ENCODE data around the gene DCUN1D3.

DCUN1D3 gene

DNA sequence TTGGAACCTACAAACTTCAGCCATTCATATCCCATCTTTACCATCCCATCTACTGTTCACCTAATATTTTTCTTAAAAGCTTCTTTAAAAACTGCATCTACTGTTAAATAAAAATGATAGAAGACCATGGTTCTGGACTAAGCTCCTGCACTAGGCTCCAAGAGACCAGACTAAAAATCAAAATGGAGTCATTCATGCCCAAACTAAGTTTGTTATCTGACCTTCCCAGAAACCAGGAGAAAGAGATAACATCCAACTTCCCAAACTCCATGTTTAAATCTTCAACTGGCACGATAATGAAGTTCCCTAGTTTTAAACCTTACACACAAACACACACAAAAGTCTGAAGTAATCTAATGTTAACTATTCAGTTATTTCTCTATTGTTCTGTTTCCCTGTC is 13.8 kb downstream of the DCUN1D3 start:
- ATAC-seq = no peak
- no peak for TF ChIP-seq CSDC2 (CRISPR knock-in tag; IDR thresholded peaks at IDR 0.05)
- TF ChIP-seq, protein P1, sequence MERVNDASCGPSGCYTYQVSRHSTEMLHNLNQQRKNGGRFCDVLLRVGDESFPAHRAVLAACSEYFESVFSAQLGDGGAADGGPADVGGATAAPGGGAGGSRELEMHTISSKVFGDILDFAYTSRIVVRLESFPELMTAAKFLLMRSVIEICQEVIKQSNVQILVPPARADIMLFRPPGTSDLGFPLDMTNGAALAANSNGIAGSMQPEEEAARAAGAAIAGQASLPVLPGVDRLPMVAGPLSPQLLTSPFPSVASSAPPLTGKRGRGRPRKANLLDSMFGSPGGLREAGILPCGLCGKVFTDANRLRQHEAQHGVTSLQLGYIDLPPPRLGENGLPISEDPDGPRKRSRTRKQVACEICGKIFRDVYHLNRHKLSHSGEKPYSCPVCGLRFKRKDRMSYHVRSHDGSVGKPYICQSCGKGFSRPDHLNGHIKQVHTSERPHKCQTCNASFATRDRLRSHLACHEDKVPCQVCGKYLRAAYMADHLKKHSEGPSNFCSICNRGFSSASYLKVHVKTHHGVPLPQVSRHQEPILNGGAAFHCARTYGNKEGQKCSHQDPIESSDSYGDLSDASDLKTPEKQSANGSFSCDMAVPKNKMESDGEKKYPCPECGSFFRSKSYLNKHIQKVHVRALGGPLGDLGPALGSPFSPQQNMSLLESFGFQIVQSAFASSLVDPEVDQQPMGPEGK (CRISPR knock-in tag; IDR thresholded peaks at IDR 0.05; ENCODE audit: borderline replicate concordance) = no peak
- TF ChIP-seq SNAI2 (CRISPR knock-in tag; IDR thresholded peaks at IDR 0.05) = no peak
- TF ChIP-seq, protein P2, sequence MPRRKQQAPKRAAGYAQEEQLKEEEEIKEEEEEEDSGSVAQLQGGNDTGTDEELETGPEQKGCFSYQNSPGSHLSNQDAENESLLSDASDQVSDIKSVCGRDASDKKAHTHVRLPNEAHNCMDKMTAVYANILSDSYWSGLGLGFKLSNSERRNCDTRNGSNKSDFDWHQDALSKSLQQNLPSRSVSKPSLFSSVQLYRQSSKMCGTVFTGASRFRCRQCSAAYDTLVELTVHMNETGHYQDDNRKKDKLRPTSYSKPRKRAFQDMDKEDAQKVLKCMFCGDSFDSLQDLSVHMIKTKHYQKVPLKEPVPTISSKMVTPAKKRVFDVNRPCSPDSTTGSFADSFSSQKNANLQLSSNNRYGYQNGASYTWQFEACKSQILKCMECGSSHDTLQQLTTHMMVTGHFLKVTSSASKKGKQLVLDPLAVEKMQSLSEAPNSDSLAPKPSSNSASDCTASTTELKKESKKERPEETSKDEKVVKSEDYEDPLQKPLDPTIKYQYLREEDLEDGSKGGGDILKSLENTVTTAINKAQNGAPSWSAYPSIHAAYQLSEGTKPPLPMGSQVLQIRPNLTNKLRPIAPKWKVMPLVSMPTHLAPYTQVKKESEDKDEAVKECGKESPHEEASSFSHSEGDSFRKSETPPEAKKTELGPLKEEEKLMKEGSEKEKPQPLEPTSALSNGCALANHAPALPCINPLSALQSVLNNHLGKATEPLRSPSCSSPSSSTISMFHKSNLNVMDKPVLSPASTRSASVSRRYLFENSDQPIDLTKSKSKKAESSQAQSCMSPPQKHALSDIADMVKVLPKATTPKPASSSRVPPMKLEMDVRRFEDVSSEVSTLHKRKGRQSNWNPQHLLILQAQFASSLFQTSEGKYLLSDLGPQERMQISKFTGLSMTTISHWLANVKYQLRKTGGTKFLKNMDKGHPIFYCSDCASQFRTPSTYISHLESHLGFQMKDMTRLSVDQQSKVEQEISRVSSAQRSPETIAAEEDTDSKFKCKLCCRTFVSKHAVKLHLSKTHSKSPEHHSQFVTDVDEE (CRISPR knock-in tag; IDR thresholded peaks at IDR 0.05) = no peak
- TF ChIP-seq OSR1 (CRISPR knock-in tag; IDR thresholded peaks at IDR 0.05) = no peak
- no peak for TF ChIP-seq TOX (CRISPR knock-in tag; IDR thresholded peaks at IDR 0.05; ENCODE audit: borderline replicate concordance)
- TF ChIP-seq ZFP30 (CRISPR knock-in tag; IDR thresholded peaks at IDR 0.05) = no peak
- TF ChIP-seq ZNF70 (CRISPR knock-in tag; IDR thresholded peaks at IDR 0.05) = no peak
- TF ChIP-seq GLIS3 (CRISPR knock-in tag; IDR thresholded peaks at IDR 0.05) = no peak

DNA sequence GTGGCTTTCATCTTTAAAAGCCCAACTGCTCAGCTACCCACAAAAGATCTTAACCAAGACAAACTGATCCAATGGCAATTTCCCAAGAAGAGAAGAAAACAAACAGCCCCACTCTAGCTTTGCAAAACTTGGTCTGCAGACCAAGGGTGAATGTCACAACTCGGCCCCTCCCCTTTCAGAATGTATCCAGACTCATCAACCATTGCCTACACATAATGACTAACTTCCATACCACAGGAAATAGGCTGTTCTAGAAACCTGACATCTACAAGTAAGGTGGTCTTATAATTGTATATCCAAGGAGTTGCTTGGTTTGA is 16.0 kb downstream of the DCUN1D3 start:
- ATAC-seq = no peak
- TF ChIP-seq GLIS3 (CRISPR knock-in tag; IDR thresholded peaks at IDR 0.05) = no peak
- TF ChIP-seq ZC3H10 (CRISPR knock-in tag; IDR thresholded peaks at IDR 0.05) = no peak
- TF ChIP-seq, protein P2 (CRISPR knock-in tag; IDR thresholded peaks at IDR 0.05) = no peak
- TF ChIP-seq PPARA (CRISPR knock-in tag; IDR thresholded peaks at IDR 0.05; ENCODE audit: borderline replicate concordance) = no peak
- TF ChIP-seq ZFP30 (CRISPR knock-in tag; IDR thresholded peaks at IDR 0.05) = no peak
- TF ChIP-seq ZNF8 (CRISPR knock-in tag; IDR thresholded peaks at IDR 0.05) = no peak
- no peak for TF ChIP-seq CSDC2 (CRISPR knock-in tag; IDR thresholded peaks at IDR 0.05)

DNA sequence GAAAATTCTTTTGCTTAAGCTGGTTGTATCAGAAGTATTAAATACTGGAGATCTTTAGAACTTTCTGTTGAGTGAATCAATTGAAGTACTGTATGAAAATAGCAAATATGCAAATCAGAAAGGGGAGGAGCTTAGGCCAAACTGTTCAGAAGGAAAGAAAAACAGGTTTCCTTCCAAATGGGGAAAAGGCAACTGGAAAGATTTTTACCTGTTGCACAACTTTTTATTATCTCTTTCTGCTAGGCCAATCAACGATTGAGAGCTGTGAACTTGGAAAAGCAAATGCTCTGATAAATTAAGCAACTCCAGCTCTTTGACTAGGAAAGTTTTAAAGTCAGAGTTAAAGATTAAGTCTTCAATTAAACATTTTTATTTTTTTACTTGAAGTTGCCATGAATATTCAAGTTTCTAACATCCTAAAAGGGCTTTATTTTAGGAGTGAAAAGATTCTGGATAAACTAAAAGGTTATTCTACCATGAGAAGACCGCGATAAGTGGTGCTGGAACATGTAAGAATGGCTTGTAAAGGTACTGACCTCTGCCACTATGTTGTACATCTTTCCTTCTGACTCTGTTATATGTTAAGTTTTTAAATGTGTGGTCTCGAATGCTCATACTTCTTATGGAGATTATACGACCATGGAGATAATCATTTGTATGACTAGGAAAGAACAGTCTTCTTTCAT is 16.5 kb downstream of the DCUN1D3 start:
- ATAC-seq = no peak
- no peak for TF ChIP-seq ZNF565 (CRISPR knock-in tag; conservative IDR thresholded peaks at IDR 0.05; ENCODE audit: low read depth)
- TF ChIP-seq CSRNP3 (CRISPR knock-in tag; IDR thresholded peaks at IDR 0.05) = no peak
- TF ChIP-seq ARNTL (CRISPR knock-in tag; IDR thresholded peaks at IDR 0.05; ENCODE audit: borderline replicate concordance, low read depth) = no peak
- no peak for TF ChIP-seq BACH2 (CRISPR knock-in tag; IDR thresholded peaks at IDR 0.05; ENCODE audit: borderline replicate concordance)

- TF ChIP-seq ZNF565 (CRISPR knock-in tag; conservative IDR thresholded peaks at IDR 0.05; ENCODE audit: low read depth) = no peak
- no peak for TF ChIP-seq CSDC2 (CRISPR knock-in tag; IDR thresholded peaks at IDR 0.05)
- TF ChIP-seq TOX (CRISPR knock-in tag; IDR thresholded peaks at IDR 0.05; ENCODE audit: borderline replicate concordance) = no peak
- TF ChIP-seq RARB (CRISPR knock-in tag; IDR thresholded peaks at IDR 0.05) = no peak
- TF ChIP-seq, protein P1 (CRISPR knock-in tag; IDR thresholded peaks at IDR 0.05; ENCODE audit: borderline replicate concordance) = no peak
- no peak for TF ChIP-seq ESRRG (CRISPR knock-in tag; IDR thresholded peaks at IDR 0.05)
- TF ChIP-seq ZC3H10 (CRISPR knock-in tag; IDR thresholded peaks at IDR 0.05) = no peak
- TF ChIP-seq ARNTL (CRISPR knock-in tag; IDR thresholded peaks at IDR 0.05; ENCODE audit: borderline replicate concordance, low read depth) = no peak
- no peak for TF ChIP-seq BACH2 (CRISPR knock-in tag; IDR thresholded peaks at IDR 0.05; ENCODE audit: borderline replicate concordance)
- TF ChIP-seq PPARA (CRISPR knock-in tag; IDR thresholded peaks at IDR 0.05; ENCODE audit: borderline replicate concordance) = no peak
- no peak for TF ChIP-seq OSR1 (CRISPR knock-in tag; IDR thresholded peaks at IDR 0.05)
- TF ChIP-seq ZFP30 (CRISPR knock-in tag; IDR thresholded peaks at IDR 0.05) = no peak
- TF ChIP-seq, protein P3, sequence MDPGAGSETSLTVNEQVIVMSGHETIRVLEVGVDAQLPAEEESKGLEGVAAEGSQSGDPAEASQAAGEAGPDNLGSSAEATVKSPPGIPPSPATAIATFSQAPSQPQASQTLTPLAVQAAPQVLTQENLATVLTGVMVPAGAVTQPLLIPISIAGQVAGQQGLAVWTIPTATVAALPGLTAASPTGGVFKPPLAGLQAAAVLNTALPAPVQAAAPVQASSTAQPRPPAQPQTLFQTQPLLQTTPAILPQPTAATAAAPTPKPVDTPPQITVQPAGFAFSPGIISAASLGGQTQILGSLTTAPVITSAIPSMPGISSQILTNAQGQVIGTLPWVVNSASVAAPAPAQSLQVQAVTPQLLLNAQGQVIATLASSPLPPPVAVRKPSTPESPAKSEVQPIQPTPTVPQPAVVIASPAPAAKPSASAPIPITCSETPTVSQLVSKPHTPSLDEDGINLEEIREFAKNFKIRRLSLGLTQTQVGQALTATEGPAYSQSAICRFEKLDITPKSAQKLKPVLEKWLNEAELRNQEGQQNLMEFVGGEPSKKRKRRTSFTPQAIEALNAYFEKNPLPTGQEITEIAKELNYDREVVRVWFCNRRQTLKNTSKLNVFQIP (CRISPR knock-in tag; IDR thresholded peaks at IDR 0.05; ENCODE audit: borderline replicate concordance, low read depth) = no peak
- ATAC-seq = no peak
Observed at GRCh38 chr16:20881503-20881878, 18.7 kb downstream of the DCUN1D3 start.

Data from SK-N-SH treated with all-trans-retinoic acid at 6 μM for 48 hours (cell line).